MM.1S (cell line): Measurements from ENCODE around the gene FHIT.

Source experiments
- EZH2 ChIP-seq: fragments of 300-600 bp; sonication (generic); optimal IDR thresholded peaks from 2 replicates; pipeline ENCODE3; 2017; ENCODE audit warnings: low read depth, mild to moderate bottlenecking, antibody characterized with exemption, low read length, mixed read lengths
- TF ChIP-seq, protein P1 (sequence below): fragments of 300-600 bp; sonication (generic); IDR thresholded peaks from 2 replicates; pipeline ENCODE4 v1.5.1; 2016; ENCODE audit warnings: antibody characterized with exemption, low read length, mixed read lengths

DNA sequence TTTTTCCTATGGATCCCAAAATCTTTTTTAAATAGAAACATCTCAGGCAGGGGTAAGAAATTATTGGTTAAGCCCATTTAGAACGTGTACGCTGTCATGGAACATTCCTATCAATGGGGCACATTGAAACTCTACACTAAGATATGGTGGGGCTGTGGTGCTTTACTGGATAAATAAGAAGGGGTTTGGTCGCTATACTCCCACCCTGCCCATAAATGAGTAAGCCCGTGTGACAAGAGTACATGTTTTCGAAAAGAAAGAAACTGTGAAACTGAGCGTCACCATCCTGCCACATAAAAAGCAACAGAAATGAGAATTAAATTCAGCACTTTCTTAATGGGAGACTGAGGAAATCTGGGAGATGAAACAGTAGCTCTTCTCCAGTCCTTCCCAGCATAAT is 1271.7 kb downstream of the FHIT start:
- TF ChIP-seq, protein P1, sequence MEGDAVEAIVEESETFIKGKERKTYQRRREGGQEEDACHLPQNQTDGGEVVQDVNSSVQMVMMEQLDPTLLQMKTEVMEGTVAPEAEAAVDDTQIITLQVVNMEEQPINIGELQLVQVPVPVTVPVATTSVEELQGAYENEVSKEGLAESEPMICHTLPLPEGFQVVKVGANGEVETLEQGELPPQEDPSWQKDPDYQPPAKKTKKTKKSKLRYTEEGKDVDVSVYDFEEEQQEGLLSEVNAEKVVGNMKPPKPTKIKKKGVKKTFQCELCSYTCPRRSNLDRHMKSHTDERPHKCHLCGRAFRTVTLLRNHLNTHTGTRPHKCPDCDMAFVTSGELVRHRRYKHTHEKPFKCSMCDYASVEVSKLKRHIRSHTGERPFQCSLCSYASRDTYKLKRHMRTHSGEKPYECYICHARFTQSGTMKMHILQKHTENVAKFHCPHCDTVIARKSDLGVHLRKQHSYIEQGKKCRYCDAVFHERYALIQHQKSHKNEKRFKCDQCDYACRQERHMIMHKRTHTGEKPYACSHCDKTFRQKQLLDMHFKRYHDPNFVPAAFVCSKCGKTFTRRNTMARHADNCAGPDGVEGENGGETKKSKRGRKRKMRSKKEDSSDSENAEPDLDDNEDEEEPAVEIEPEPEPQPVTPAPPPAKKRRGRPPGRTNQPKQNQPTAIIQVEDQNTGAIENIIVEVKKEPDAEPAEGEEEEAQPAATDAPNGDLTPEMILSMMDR = no peak
- no peak for TF ChIP-seq EZH2
